Astrocyte of the cerebellum (primary cell): Measurements from ENCODE around the gene ENC1.

ENCODE experiments used
- DNase-seq: peaks from one replicate; pipeline ENCODE4 v3.0.0-alpha.2; 2011; ENCODE audit warnings: low read depth
- H3K4me3 ChIP-seq: 2 replicates; pipeline ENCODE4 v1.5.1; 2011; ENCODE audit warnings: mild to moderate bottlenecking, low read depth, low read length, moderate library complexity
- CTCF ChIP-seq: IDR thresholded peaks from 2 replicates; pipeline ENCODE4 v1.5.1; 2012; ENCODE audit warnings: low read length, low read depth, moderate library complexity, mild to moderate bottlenecking; ENCODE audit errors: missing control alignments
- in situ Hi-C: cut with HindIII; loops from 2 replicates; pipeline ENCODE4 v1.10.0; 2017; ENCODE audit warnings: low sequenced_read_pairs

The ENC1 gene

DNA sequence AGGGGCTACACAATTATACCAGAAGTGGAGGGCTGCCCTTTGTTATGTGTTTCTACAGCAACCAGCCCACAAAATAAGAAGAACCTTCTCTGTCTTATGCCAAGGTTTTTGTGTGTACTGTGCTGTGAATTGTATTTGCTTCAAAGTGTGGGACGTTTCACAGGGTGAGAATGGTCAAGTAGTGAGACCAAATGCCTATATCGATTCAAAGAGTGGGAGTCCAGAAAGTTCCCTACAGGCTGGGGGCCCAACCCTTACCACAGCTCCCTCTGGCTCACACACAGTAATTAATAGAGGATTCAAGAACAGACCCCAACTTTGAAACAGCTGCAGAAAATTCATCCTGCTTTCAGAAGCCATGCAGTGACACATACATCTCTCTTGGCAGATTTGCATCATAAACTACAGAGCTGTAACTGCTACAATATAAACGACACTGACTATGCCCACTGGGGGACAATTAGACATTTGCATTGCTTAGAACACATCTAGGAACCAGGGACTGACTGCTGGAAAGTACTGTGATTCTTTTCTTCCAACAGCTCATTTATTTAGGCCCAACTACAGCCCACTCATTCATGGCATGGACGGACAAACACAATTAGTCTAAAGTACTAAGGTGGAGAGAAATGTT is 12.8 kb downstream of the ENC1 start:
- no peak for DNase-seq
- no peak overlapping the region for H3K4me3 ChIP-seq
- in situ Hi-C loops, result no loop called here
- no peak for TF ChIP-seq CTCF

GRCh38 chr5:74626386-74627222 is 13.9 kb downstream of the ENC1 start:
- in situ Hi-C loops, result no loop called here
- no peak for TF ChIP-seq CTCF
- no peak for DNase-seq

GRCh38 chr5:74625742-74626241 is 14.7 kb downstream of the ENC1 start:
- in situ Hi-C loops, result no loop called here
- TF ChIP-seq CTCF, result peak; percentile 57
- H3K4me3 ChIP-seq, result no peak overlapping the region
- DNase-seq, result peak; percentile 88

More at GRCh38 chr5:74626386-74627222, 13.9 kb downstream of the ENC1 start:
- no peak overlapping the region for H3K4me3 ChIP-seq

- DNase-seq, result no peak
- in situ Hi-C loops, result no loop called here
- H3K4me3 ChIP-seq, result no peak overlapping the region
- TF ChIP-seq CTCF, result no peak
Observed at GRCh38 chr5:74624931-74625505, 15.5 kb downstream of the ENC1 start.

- DNase-seq, result no peak
- in situ Hi-C loops, result no loop called here
- no peak for TF ChIP-seq CTCF
- no peak overlapping the region for H3K4me3 ChIP-seq
Observed at GRCh38 chr5:74624501-74624900, 16.0 kb downstream of the ENC1 start.

- no peak for TF ChIP-seq CTCF
Observed at GRCh38 chr5:74623748-74624408, 16.6 kb downstream of the ENC1 start.

More at GRCh38 chr5:74623748-74624408, 16.6 kb downstream of the ENC1 start:
- H3K4me3 ChIP-seq, result no peak overlapping the region
- DNase-seq, result no peak
- in situ Hi-C loops, result no loop called here
